Stomach (tissue), 9 donors: Measurements from ENCODE around the gene CYP2J2. TPM values are rescaled to one million over a fixed set of nuclear protein-coding genes. Genes with fewer than 3 reads are reported as not detected.

Experiments
- DNase-seq, 2 donors: peaks; one replicate each; pipeline versions ENCODE4 v3.0.0 to v3.0.0-alpha.2; 2013 to 2019
- H3K27ac ChIP-seq, 5 donors: fragments of 200-600 bp in 4 of 5; sonication (generic) in 4 of 5; one replicate each; pipeline ENCODE4 v1.5.1; 2013 to 2019; ENCODE audit warnings: mild to moderate bottlenecking in 1 of 5, moderate library complexity in 1 of 5
- H3K27me3 ChIP-seq, 3 donors: fragments of 200-600 bp; sonication (generic); one replicate each; pipeline ENCODE4 v1.5.1; 2017 to 2019; ENCODE audit warnings: mixed run types in 1 of 3
- H3K36me3 ChIP-seq, 4 donors: fragments of 200-600 bp; sonication (generic); 1 replicate in 3 of 4; 2 replicates in 1 of 4; pipeline ENCODE4 v1.5.1; 2016 to 2019
- H3K4me1 ChIP-seq, 4 donors: fragments of 200-600 bp; sonication (generic); one replicate each; pipeline ENCODE4 v1.5.1; 2016 to 2019
- H3K4me3 ChIP-seq, 4 donors: fragments of 200-600 bp; sonication (generic) in 3 of 4; one replicate each; pipeline ENCODE4 v1.5.1; 2016 to 2019; ENCODE audit warnings: mild to moderate bottlenecking in 1 of 4
- H3K9me3 ChIP-seq, 4 donors: fragments of 200-600 bp; sonication (generic); one replicate each; pipeline ENCODE4 v1.5.1; 2016 to 2019
- CTCF ChIP-seq, 7 experiments: fragments of 450-650 bp in 4 of 7; fragments of 200-600 bp in 3 of 7; sonication (generic) in 3 of 7; IDR thresholded peaks; one replicate each; pipeline ENCODE4 v1.5.1; 2016 to 2019; ENCODE audit warnings: antibody characterized with exemption in 7 of 7, control low read depth in 2 of 7, mild to moderate bottlenecking in 1 of 7
- EP300 ChIP-seq: sonication (generic); formaldehyde crosslinking; IDR thresholded peaks from one replicate; pipeline ENCODE4 v1.6.1; 2017; ENCODE audit warnings: antibody characterized with exemption
- POLR2A ChIP-seq, 4 donors: fragments of 450-650 bp; IDR thresholded peaks; one replicate each; pipeline ENCODE4 v1.6.1; 2016; ENCODE audit warnings: antibody characterized with exemption in 4 of 4, control low read depth in 2 of 4, mild to moderate bottlenecking in 1 of 4, moderate library complexity in 1 of 4
- POLR2AphosphoS5 ChIP-seq, 3 donors: sonication (generic); formaldehyde crosslinking; IDR thresholded peaks; one replicate each; pipeline ENCODE4 v1.6.1; 2016; ENCODE audit warnings: antibody characterized with exemption in 3 of 3
- WGBS, 5 donors: extraction: QIAGEN DNeasy Blood & Tissue Kit in 3 of 5; methylation state at CpG; one replicate each; pipeline versions ENCODE4 v1.1.5 to v1.1.7; 2013 to 2018; 5-methylcytosine and 5-hydroxymethylcytosine counted together
- intact Hi-C: fragments of 100-400 bp; cut with DNase I; formaldehyde crosslinking; loops from one replicate; pipeline ENCODE4 v1.15.1; 2023; ENCODE audit warnings: low total_unique reads
- polyA plus RNA-seq, 3 donors: library from polyadenylated mRNA; stranded (reverse); fragments of 200-250 nt; gene quantifications; one replicate each; pipeline ENCODE4 v1.2.3, GENCODE V29; 2013
- small RNA-seq, 4 donors: library from RNA; depleted of rRNA; stranded (forward); fragments of <200 nt; gene quantifications; one replicate each; pipeline ENCODE3, GENCODE V24; 2016
- total RNA-seq, 5 donors: library from RNA; depleted of rRNA; stranded (reverse); fragments of >200 nt; gene quantifications; one replicate each; pipeline versions ENCODE4 v1.1.0 to v1.2.3, GENCODE V29; 2014 to 2016
- donor health status: healthy with polysubstance abuse.
- donor health status: Bipolar disorder and iron deficiency.
- donor health status: healthy.

Gene CYP2J2
- total and polyA plus RNA-seq, 8 donors, result 1.0 to 13.6 (median 3.5) TPM; not detected in 1

- TF ChIP-seq CTCF (IDR thresholded peaks at IDR 0.05) (no peak), POLR2AphosphoS5 (IDR thresholded peaks at IDR 0.05) (no peak), POLR2A (IDR thresholded peaks at IDR 0.05) (no peak), EP300 (no peak)
- 90 to 95% (median 94%) methylated on average over 2 of the region's 2 CpGs for WGBS, 5 donors
- H3K4me3 ChIP-seq, result no peak overlapping the region
- intact Hi-C loops, result no loop called here
- H3K4me1 ChIP-seq, result no peaks in the 10 kb centered on the region
- no peaks in the 10 kb centered on the region for H3K9me3 ChIP-seq
- H3K27ac ChIP-seq, result no peak overlapping the region
- H3K27me3 ChIP-seq, result no peaks in the 10 kb centered on the region
- DNase-seq, result no peak
- peaks cover 0 to 26% (median 13%) of the 10 kb centered on the region in 4 donors for H3K36me3 ChIP-seq
Observed at GRCh38 chr1:59846895-59847282, 79.7 kb downstream of the CYP2J2 start.

GRCh38 chr1:59846209-59846894 is 80.2 kb downstream of the CYP2J2 start:
- intact Hi-C loops, result no loop called here
- H3K4me3 ChIP-seq, result no peak overlapping the region
- H3K27me3 ChIP-seq, result no peaks in the 10 kb centered on the region
- peaks cover 0 to 27% (median 13%) of the 10 kb centered on the region in 4 donors for H3K36me3 ChIP-seq
- no peak for DNase-seq
- no peaks in the 10 kb centered on the region for H3K4me1 ChIP-seq
- 90 to 99% (median 92%) methylated on average over 3 of the region's 3 CpGs for WGBS, 5 donors
- TF ChIP-seq EP300, result no peak
- TF ChIP-seq POLR2A (IDR thresholded peaks at IDR 0.05), result no peak
- TF ChIP-seq POLR2AphosphoS5 (IDR thresholded peaks at IDR 0.05), result no peak
- TF ChIP-seq CTCF (IDR thresholded peaks at IDR 0.05), result no peak
- no peak overlapping the region for H3K27ac ChIP-seq
- H3K9me3 ChIP-seq, result no peaks in the 10 kb centered on the region

- no peak for DNase-seq
- TF ChIP-seq EP300 (no peak), POLR2A (IDR thresholded peaks at IDR 0.05) (no peak), CTCF (IDR thresholded peaks at IDR 0.05) (no peak), POLR2AphosphoS5 (IDR thresholded peaks at IDR 0.05) (no peak)
- intact Hi-C loops, result no loop called here
- no peak overlapping the region for H3K4me3 ChIP-seq
- H3K27ac ChIP-seq, result no peak overlapping the region
- WGBS, 5 donors, result 74 to 81% (median 75%) methylated on average over 2 of the region's 2 CpGs
- no peaks in the 10 kb centered on the region for H3K9me3 ChIP-seq
- peaks cover 0 to 35% (median 11%) of the 10 kb centered on the region in 4 donors for H3K36me3 ChIP-seq
- H3K27me3 ChIP-seq, result no peaks in the 10 kb centered on the region
- H3K4me1 ChIP-seq, result no peaks in the 10 kb centered on the region
Observed at GRCh38 chr1:59845091-59845490, 81.5 kb downstream of the CYP2J2 start.

Small RNAs within 50 kb of the gene (small RNA-seq; reads per million reads assigned to genes)
- gene RN7SL475P, result 0 reads per million in 4 donors

Other genes starting within 250 kb of the CYP2J2 start
- 10 to 100 TPM in 2 of 5 donors, 1 to 10 TPM in 3; 1.8 to 41.9 (median 6.2) TPM for gene HOOK1, start 111.8 kb downstream of the CYP2J2 start, total RNA-seq
- 10 to 100 TPM in 1 of 3 donors, 1 to 10 TPM in 2; 7.0 to 11.3 (median 7.2) TPM for gene HOOK1, start 111.8 kb downstream of the CYP2J2 start, polyA plus RNA-seq
- not detected for gene C1orf87, start 147.0 kb upstream of the CYP2J2 start, total RNA-seq
- not detected for gene C1orf87, start 147.0 kb upstream of the CYP2J2 start, polyA plus RNA-seq